Type B pancreatic cell (in vitro differentiated cells): ENCODE measurements around the gene BCAS3. TPM values are rescaled to one million over a fixed set of nuclear protein-coding genes. Genes with fewer than 3 reads are reported as not detected.

ENCODE experiments used
- DNase-seq: peaks from one replicate; pipeline ENCODE4 v3.0.0; 2021; ENCODE audit warnings: mixed read lengths; ENCODE audit not compliant: unreplicated experiment; ENCODE audit errors: extremely low spot score
- H3K27ac Mint-ChIP-seq: 2 replicates; pipeline ENCODE4 v1.8.0; 2021; ENCODE audit warnings: mild to moderate bottlenecking, mixed read lengths
- H3K27me3 Mint-ChIP-seq: 2 replicates; pipeline ENCODE4 v1.8.0; 2021; ENCODE audit warnings: mixed read lengths
- H3K36me3 Mint-ChIP-seq: 2 replicates; pipeline ENCODE4 v1.8.0; 2021; ENCODE audit warnings: mixed read lengths
- H3K4me1 Mint-ChIP-seq: one replicate; pipeline ENCODE4 v1.8.0; 2021; ENCODE audit warnings: mixed read lengths; ENCODE audit not compliant: unreplicated experiment
- H3K4me3 Mint-ChIP-seq: 2 replicates; pipeline ENCODE4 v1.8.0; 2021; ENCODE audit warnings: mild to moderate bottlenecking, mixed read lengths
- H3K9me3 Mint-ChIP-seq: 2 replicates; pipeline ENCODE4 v1.8.0; 2021; ENCODE audit warnings: mixed read lengths
- total RNA-seq: library from RNA; stranded (reverse); gene quantifications from 2 replicates; pipeline ENCODE4 v1.2.1, GENCODE V29; 2021; ENCODE audit warnings: low replicate concordance
- TF ChIP-seq, protein P1 (sequence below): fragments of 200-600 bp; sonication (generic); conservative IDR thresholded peaks from 2 replicates; pipeline ENCODE4 v1.5.0; 2021; ENCODE audit warnings: antibody characterized with exemption, mild to moderate bottlenecking

BCAS3 gene
- total RNA-seq, 1 donor from 2014 or later, result 23.0 TPM

DNA sequence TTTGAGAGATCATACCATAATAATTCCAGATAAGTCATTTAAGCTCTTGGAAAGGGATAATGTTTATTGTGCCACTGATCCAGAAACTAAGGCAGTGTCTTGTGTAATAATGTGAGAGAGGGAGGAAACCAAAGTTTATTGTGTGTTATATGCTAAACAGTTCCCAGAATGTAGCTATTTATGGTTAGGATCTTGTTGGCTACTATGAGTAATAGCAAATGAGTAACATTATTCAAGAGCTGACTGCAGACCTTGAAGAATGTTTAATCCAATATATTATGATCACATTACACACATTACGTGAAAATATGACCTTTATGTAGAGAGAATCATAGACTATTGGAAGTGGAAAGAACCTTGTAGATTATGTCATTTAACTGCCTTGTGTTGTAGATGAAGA lies 139.5 kb downstream of the BCAS3 start:
- Mint-ChIP-seq H3K36me3 (peaks cover 7% of the 10 kb centered on the region), H3K9me3 (peaks cover 14% of the 10 kb centered on the region), H3K4me3 (no peak overlapping the region), H3K27me3 (no peaks in the 10 kb centered on the region), H3K4me1 (no peaks in the 10 kb centered on the region), H3K27ac (no peak overlapping the region)
- TF ChIP-seq, protein P1, sequence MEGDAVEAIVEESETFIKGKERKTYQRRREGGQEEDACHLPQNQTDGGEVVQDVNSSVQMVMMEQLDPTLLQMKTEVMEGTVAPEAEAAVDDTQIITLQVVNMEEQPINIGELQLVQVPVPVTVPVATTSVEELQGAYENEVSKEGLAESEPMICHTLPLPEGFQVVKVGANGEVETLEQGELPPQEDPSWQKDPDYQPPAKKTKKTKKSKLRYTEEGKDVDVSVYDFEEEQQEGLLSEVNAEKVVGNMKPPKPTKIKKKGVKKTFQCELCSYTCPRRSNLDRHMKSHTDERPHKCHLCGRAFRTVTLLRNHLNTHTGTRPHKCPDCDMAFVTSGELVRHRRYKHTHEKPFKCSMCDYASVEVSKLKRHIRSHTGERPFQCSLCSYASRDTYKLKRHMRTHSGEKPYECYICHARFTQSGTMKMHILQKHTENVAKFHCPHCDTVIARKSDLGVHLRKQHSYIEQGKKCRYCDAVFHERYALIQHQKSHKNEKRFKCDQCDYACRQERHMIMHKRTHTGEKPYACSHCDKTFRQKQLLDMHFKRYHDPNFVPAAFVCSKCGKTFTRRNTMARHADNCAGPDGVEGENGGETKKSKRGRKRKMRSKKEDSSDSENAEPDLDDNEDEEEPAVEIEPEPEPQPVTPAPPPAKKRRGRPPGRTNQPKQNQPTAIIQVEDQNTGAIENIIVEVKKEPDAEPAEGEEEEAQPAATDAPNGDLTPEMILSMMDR, result no peak
- DNase-seq, result no peak

DNA sequence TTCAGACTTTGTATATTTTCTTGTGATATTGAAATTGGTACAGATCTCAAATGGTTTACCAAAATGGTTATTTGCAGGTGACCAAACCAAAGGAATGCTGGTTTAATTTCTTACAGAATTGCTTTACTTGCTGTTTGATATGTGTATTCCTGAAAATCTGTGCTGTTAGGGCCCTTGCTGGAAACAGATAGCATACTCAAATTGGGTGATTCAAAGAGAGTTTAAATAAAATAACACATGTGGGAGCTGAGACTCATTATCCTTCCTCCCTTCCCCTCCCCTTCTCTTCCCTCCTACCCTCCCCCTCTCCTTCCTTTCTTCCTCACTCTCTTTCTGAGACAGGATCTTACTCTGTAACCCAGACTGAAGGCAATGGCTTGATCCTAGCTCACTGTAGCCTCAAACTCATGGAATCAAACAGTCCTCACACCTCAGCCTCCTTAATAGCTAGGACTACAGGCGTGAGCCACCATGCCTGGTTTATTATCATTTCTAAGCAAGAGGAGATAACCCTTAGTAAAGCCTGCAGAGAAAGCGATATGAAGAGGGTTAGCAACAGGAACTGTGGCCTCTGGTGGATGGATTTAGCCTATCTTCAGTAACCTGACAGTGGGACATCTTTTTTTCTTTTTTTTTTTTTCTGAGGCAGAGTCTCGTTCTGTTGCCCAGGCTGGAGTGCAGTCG lies 141.9 kb downstream of the BCAS3 start:
- TF ChIP-seq, protein P1, result no peak
- Mint-ChIP-seq H3K4me3 (no peak overlapping the region), H3K4me1 (no peaks in the 10 kb centered on the region), H3K9me3 (no peaks in the 10 kb centered on the region), H3K27ac (no peak overlapping the region), H3K27me3 (no peaks in the 10 kb centered on the region), H3K36me3 (peaks cover 4% of the 10 kb centered on the region)
- no peak for DNase-seq

DNA sequence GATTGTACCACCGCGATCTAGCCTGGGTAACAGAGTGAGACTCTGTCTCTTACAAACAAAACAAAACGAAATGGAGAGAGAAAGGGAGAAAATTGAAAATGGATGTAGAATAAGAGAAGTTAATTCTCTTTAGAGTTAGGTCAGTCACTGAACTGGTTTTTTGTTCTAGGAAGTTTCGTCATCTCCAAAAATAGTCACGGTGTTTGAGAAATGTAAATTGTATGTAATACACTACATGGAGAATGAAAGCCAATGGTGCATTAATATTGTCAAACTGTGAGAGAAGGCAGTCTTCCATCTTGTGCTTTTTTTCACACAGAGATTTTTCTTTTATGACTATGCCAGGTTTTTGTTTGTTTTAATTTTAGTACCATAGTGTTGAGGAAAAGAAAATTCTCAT lies 145.9 kb downstream of the BCAS3 start:
- H3K27ac Mint-ChIP-seq, result no peak overlapping the region
- DNase-seq, result no peak
- no peaks in the 10 kb centered on the region for H3K36me3 Mint-ChIP-seq
- no peak overlapping the region for H3K4me3 Mint-ChIP-seq
- no peaks in the 10 kb centered on the region for H3K9me3 Mint-ChIP-seq
- no peaks in the 10 kb centered on the region for H3K27me3 Mint-ChIP-seq
- TF ChIP-seq, protein P1, result no peak
- peaks cover 3% of the 10 kb centered on the region for H3K4me1 Mint-ChIP-seq

DNA sequence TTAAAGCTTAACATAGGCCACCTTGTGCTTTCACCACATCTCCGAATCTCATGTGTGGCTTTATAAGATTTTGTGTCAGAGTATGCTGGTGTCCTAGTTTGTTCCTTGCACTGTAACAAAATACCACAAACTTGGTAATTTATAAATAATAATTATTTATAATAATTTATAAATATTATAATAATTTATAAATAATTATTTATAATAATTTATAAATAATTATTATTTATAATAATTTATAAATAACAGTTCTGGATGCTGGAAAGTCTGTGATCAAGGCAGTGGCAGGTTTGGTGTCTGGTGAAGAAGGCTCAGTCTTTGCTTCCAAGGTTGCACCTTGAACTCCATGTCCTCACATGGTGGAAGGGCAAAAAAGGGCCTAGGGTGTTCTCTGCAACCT lies 147.7 kb downstream of the BCAS3 start:
- H3K27ac Mint-ChIP-seq, result no peak overlapping the region
- H3K36me3 Mint-ChIP-seq, result no peaks in the 10 kb centered on the region
- H3K4me3 Mint-ChIP-seq, result no peak overlapping the region
- H3K9me3 Mint-ChIP-seq, result no peaks in the 10 kb centered on the region
- DNase-seq, result no peak
- no peaks in the 10 kb centered on the region for H3K27me3 Mint-ChIP-seq
- TF ChIP-seq, protein P1, result no peak
- peaks cover 3% of the 10 kb centered on the region for H3K4me1 Mint-ChIP-seq

DNA sequence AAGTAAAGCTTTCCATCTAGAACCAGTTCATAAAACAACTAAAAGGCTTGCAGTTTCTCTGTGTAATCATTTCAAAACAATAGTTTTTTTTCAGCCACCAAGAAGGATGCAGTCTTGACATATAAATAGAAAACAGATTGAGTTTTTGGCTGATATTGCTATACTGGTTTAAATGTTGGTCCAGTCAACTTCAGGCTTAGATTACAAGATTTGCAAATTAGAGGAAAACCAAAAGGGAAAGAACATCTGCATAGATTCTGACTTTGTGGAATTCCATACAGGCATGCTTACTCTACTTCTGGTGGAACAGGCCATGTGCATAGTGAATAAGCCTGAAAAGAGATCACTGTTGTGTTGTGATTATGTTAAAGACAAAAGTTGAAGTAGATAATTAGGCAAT lies 150.3 kb downstream of the BCAS3 start:
- TF ChIP-seq, protein P1, result no peak
- H3K36me3 Mint-ChIP-seq, result no peaks in the 10 kb centered on the region
- peaks cover 11% of the 10 kb centered on the region for H3K4me1 Mint-ChIP-seq
- H3K9me3 Mint-ChIP-seq, result no peaks in the 10 kb centered on the region
- no peak overlapping the region for H3K4me3 Mint-ChIP-seq
- H3K27me3 Mint-ChIP-seq, result no peaks in the 10 kb centered on the region
- no peak for DNase-seq
- no peak overlapping the region for H3K27ac Mint-ChIP-seq

DNA sequence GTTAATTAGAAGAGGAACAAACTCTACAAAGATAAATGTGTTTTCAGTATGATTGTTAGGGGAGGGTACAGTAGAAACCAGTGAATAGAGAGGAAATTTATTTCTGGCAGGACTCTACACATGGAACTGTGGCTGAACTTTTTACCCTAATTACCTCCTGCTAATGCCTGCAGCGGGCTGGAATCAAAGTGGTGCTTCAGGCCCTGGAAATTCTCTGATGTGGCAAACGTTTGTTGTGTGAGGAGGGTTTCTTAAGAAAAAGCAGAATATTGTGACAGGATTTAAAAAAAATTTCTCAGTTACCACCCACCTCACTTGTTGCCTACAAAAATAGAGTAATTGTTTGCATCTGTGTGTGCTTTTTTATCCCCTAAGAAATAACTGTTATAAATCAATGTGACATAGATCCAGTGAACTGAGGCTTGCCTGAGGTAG lies 154.5 kb downstream of the BCAS3 start:
- TF ChIP-seq, protein P1, result no peak
- Mint-ChIP-seq H3K36me3 (no peaks in the 10 kb centered on the region), H3K27ac (no peak overlapping the region), H3K27me3 (no peaks in the 10 kb centered on the region), H3K4me3 (no peak overlapping the region), H3K9me3 (peaks cover 5% of the 10 kb centered on the region), H3K4me1 (peaks cover 11% of the 10 kb centered on the region)
- DNase-seq, result no peak
